Fibroblast of skin of left biceps (primary cell): ENCODE results near the gene F12.
"Not testable (repeated sequence)": the region's sequence is repeated elsewhere in the genome, so short reads cannot be mapped to it uniquely, and the experiment has no call there.

Experiments used
- DNase-seq, 2 experiments: peaks; one replicate each; pipeline ENCODE4 v3.0.0-alpha.2; 2013; ENCODE audit warnings: low read depth in 2 of 2

The F12 gene

DNA sequence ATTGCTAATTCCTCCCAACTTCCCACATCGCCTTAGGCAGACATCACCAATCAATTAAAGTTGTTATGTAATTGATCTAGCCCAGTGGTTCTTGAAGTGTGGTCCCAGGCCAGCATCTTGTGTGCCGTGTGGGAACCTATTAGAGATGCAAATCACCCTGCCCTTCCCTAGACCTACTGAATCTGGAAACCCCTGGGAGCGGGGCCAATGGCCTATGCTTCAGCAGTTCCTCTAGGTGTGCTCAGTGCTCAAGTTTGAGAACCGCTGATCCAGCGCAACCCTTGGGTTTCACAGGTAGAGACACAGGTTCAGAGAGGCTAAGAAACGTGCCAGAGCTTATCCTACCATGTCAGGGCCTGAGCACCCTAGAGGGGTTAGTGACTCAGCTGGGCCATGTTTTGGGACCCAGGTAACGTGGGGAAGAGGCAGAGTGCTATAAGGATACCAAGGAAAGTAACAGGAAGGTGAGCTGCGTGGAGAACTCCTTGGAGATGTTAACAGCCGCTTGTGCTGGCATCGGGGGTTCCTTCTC, 20.8 kb downstream of the F12 start:
- DNase-seq = no peak

DNA sequence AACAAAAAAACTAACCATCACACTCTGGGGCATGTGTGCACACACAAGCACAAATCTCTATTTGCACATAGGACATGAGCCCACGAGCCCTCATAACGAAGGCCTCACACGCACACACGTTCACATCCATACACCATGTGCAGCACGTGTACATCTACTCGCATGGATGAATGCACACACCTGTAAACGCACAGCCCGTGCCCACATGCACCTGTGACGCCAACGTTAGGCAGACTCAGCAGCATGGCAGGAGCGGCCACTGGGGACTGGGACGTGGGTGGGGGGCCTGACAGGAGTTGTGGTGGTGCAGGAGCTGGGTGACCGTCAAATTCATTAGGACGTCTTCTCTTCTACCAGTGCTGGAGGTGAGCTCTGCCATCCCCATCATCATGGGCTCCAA, 22.0 kb downstream of the F12 start:
- no peak for DNase-seq

DNA sequence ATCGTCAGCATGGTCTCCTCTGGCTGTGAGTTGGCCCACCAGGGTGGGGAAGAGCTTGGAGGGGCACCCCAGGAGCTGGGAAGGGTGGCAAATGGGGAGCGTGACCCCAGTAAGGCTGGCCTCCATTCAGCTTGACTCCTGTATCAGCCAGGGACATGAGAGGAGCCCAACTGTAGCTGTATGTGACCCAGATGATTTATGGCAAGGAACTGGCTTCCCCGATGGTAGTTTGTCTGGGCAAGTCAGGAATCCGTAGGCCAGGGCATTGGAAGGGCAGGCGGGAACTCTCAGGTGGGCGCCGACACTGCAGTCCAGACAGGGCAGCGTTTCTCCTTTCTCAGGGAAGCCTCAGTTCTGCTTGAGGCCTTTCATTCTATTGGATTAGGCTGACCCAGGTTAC, 22.8 kb downstream of the F12 start:
- DNase-seq = no peak

DNA sequence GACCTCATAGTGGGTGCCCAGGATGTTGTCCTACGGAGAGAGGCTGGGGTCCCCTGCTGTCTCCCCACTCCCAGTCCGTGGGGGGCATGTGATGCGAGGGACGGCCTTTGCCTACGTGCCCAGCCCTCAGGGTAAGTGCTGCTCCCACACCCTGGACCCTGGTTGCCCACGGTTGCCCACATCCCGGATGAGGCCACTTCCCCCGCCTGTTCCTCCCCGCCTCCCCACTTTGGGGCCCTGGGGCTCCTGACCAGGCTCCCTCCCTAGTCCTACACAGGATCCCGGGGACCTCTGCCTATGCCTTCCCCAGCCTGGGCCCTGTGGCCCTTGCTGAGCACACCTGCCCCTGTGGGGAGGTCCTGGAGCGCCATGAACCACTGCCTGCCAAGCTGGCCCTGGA, 23.6 kb downstream of the F12 start:
- no peak for DNase-seq

DNA sequence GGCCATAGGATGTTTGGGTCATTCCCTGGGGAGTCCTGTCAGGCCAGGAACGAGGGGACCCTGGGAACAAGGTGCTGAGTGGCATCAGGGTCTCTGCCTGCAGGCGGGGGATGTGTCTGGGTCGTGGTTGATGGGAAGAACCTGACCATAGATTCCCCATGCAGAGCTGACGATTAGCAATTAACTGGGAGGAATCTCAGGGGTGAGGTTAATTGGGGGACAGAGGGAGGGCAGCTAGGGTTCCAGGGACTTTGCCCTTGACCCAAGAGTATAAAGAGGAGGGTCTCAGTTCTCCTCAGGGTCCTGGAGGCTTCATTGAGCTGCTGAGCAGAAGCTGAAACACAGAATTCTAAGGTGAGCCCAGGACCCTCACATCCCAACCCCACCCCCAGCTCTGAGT, 25.2 kb downstream of the F12 start, which contains the start of gene SLC34A1:
Gene SLC34A1 (plus strand): TSS at position 301 of the 400 bp plus-strand sequence. CDS start 1,308 bp downstream, outside the sequence.
- no peak for DNase-seq

DNA sequence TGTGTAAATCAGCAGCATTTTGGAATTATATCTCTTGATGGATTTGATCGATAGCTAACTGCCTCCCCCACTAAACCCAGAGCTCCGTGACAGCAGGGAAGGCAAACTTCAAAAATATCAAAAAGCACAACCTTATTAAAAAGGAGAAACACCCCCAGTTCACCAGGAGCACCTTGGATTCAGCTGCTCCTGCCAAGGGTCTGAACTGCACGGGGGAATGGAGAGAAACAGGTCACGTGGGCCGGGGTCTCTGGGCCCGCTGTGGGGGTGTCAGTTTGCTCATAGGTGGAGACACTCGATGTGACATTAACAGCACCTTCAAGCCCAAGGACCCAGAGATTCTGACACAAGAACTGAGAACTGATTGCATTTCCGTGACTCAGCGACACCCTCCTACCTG, 26.2 kb downstream of the F12 start:
- no peak for DNase-seq

DNA sequence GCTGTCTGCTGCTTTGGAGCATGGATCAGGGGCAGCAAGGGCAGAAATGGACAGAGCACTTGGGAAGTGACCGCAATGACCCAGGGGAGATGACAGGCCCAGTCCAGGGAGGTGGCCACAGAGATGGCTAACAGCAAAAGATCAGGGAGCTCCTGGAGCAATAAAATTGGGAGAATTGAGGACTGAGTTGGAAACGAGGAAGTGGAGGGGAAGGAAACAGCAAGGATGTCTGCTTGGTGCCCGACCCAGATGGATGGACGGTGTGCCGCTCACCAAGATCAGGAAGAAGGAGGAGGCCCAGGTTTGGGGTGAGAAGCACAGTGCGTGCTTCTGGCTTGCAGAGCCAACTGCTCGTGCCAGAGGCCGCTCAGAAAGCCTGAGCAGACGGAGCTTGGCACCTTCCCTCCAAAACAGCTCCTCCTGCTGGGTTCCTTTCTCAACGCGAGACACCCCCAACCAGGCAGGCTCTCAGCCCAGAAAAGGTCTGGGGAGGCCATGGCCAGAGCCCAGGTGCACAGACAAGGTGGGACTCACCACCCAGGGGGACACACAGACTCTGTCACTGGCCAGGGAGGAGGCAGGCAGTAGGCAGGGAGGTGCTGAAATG, 26.8 kb downstream of the F12 start:
- DNase-seq = no peak

DNA sequence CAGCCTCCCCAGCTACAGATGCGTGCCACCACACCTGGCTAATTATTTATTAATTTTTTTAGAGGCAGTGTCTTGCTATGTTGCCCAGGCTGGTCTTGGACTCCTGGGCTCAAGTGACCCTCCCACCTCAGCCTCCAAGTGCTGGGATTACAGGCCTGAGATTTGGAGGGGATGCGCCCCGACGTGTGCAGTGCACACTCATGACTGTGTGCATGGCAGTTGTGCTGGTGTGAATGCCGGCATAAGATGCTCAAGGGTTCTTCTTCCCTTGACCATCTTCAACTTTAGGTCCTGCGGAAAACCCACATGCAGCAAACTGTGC, 28.6 kb downstream of the F12 start:
- no peak for DNase-seq

DNA sequence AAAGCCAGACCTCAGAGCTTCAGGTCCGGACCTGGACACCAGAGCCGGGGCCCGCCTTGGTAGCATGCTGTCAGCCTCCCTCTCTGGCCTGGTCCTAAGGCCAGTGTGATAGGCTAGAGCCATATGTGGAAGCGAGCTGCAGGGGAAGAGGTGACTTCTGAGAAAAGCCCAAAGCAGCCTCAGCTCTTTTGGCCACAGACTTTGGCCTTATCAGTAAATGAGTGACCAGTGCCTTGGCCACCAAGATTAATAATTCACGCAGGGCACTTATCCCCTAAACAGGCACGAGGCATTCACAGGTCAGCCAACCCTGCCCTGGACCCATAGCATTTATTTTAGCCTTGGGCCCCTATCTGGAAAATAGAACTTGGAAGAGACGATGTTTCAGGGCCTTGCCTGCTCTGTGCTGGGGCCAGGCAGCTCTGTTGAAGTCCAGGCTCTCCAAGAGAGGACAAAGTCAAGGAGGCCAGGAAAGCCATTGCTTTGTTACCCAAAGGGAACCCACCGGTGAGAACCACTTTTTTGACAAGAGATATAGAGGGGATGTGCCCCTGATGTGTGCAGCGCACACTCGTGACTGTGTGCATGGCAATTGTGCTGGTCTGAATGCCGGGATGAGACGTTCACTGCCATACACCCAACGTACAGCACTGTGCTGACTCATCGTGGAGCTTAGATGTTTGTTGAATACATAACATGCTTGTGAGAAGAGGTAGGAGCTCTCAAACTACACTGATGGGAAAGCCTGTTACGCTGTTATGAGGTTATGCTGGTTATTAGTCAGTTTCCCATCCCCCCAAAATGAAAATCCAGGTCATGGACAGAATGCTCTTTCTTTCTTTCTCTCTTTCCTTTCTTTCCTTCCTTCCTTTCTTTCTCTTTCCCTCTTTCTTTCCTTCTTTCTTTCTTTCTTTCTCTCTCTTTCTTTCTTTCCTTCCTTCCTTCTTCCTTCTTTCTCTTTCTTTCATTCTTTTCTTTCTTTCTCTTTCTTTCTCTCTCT, 30.2 kb downstream of the F12 start:
- DNase-seq = no peak

DNA sequence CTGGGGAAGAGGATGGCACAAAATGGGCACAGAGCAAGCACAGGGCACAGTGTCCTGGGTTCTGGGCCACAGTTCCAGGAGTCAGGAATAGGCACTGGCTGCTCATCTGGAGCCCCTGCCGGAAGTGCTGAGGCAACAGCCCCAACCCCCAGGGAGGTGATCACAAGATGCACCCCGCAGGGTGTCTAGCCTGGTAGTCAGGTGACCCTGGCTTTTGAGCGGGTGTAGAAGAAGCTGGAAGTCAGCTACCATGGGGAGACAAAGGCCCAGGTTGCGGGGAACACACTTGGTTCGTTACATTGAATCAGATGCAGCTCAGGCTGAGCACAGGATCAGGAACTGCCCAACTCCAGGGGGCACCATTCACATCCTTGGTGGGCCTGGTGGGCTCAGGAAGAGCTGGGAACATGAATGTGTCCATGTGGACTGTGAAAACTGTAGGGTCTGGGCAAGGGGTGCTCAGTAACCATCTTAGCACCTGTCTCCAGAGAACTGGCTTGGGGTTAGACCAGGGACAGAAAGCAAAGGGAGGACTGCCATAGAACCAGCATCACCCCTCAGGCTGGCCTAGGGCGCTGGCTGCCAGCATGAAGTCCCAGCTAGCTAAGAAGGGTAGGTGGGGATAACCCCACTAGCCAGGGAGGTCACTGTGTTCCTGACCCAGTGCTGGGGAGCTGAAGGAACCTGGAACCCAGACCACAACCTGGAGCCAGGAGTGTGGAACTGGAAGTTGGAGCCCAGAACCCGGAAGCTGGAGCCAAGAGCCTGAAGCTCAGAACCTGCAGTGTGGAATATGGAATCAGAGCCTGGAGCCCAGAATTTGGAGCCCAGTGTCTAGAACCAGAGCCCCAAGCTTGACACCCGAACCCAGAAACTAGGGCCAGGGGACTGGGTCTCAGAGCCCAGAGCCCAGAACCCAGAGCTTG, 31.2 kb downstream of the F12 start:
- DNase-seq = no peak

DNA sequence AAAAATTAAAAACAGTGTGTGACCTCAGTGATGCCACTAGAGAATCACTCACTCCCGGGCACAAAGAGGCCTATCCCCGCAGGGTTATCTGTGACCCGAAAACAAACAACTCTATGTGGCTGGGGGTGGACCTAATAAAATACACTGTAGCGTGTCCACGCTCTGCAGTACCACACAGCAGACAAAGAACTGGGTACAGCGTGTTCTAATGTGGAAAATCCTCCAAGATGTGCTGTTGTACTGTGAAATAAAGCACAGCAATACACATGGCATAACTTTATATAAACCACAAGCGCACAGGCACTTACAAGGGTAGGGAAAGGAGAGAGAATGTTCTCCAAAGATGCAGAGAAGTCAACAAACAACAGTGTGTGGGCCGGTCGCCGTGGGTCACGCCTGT, 33.3 kb downstream of the F12 start:
- DNase-seq = no peak

DNA sequence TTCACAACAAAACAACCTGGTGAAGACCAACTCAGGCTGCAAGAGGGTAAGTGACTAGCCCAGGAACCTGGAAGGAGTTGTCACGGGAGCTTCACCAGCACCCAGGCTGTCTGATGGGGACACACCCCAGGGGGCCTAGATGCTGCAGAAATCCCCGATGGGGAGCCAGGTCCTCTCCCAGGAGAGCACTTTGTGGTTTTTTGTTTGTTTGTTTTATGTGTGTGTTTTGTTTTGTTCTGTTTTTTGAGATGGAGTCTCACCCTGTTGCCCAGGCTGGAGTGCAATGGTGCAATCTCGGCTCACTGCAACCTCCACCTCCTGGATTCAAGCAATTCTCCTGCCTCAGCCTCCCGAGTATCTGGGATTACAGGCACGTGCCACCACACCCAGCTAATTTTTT, 33.8 kb downstream of the F12 start:
- not testable (repeated sequence) for DNase-seq

DNA sequence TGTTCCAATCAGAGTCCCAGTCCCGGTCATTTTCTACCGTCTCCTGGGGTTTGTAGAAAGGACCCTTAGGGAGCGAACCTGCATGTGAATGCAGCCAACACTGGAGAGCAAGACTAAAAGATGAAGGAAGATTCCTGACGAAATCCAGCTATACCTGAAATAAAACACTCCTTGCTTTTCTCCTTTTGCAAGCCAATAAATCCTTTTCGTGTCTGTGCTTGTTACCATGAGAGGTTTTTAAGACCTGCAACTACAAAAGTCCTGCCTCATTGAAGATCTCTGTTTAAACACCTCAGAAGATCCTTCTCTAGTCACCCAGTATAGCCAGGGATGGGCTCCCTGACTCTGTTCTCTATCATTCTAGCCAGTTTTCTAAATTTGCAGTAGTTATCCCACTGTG, 35.2 kb downstream of the F12 start:
- DNase-seq = no peak

DNA sequence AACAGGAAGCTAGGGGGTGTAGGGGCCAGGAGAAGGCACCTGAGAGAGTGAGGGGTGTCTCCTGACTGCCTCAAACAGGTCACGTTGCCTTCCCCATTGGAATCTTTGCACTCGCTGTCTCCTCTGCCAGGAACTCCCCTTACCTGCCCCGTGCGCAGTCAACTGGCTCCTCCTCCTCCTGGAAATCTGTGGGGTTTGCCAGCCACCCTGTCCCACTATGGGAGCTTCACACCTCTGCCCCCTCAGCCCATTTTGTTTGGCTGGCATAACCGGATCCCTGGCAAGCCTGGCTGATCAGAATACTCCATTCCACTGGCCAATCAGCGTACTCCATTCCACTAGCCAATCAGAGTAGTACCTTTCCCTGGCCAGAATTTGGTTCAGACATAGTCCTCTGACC, 35.6 kb downstream of the F12 start:
- DNase-seq = no peak

DNA sequence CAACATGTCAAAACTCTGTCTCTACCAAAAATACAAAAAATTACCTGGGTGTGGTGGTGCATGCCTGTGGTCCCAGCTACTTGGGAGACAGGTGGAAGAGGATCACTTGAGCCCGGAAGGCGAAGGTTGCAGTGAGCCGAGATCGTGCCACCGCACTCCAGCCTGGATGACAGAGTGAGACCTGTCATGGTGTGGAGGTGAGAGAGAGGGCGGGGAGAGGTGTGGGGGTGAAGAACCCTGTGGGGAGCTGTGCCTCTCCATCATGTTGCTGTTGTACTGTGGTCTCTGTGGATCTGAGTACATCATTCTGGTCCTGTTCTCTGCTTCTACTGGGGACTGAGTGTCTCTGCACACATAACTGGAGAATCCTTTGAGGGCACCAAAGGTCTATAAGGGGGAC, 36.5 kb downstream of the F12 start:
- DNase-seq = no peak

DNA sequence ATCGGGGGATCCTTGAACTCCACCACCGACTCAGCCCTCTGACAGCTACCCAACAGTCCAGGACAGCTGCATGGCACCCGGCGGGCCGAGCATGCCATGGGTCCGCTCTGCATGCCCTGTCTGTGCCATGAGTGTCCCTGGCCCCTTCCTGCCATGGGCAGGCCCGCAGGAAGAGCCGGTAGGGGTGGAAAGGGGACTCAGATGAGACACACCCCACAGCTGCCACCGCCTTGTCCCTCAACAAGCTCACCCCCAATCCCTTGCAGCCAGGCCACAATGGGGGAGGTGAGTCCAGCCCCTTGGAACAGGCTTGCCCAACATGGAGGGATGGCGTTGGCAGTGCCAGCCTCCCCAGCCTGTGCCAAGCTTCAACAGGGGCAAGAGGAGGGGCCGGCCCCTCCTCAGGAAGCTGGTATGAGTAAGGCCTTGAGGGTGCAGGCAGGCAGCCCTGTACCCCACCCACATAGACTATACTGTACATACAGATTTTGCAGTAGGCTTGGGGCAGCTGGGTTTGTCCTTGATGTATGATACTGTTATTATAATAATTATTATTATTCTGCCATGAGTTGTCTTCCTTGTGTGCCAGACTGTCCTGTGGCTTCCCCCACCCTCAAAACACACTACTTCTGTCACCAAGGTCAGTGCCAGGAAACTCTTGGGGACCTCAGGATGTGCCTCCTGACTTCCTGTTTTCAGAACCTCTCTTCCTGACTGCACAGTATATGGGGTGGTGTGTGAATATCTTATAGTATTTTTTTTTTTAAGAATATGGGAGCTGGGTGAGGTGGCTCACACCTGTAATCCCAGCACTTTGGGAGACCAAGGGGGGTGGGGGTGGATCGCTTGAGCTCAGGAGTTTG, 37.1 kb downstream of the F12 start:
- DNase-seq = no peak

DNA sequence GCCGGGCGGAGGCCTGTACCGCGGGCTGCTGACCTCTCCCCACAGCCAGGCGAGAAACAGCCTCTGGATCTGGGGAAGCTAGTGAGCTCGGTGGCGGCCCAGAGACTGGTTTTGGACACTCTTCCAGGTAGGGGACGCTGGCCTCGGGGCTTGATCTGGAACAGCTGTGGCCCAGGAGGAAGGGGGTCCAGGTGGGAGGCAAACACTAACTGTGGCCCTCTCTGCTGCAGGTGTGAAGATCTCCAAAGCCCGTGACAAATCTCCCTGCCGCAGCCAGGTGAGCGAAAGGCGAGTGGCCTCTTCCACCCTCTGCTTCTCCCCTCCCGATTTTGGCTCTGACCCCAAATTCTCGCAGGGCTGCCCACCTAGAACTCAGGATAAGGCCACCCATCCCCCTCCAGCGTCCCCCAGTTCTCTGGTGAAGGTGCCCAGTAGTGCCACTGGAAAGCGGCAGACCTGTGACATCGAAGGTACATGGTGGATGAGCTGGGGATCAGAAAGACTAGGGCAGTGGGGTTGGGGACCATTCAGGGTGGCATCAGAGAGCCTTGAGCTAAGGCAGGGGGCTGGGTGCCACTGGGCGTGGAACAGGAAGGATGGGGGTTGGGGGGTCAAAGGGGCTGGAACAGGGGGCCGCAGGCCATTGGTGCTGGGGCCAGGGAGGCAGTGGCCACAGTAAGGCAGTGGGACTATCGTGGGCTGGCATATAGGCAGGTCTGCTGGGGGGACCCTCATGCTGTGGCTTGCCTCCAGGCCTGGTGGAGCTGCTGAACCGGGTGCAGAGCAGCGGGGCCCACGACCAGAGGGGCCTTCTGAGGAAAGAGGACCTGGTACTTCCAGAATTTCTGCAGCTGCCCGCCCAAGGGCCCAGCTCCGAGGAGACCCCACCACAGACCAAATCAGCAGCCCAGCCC, 38.0 kb downstream of the F12 start:
- DNase-seq = no peak

DNA sequence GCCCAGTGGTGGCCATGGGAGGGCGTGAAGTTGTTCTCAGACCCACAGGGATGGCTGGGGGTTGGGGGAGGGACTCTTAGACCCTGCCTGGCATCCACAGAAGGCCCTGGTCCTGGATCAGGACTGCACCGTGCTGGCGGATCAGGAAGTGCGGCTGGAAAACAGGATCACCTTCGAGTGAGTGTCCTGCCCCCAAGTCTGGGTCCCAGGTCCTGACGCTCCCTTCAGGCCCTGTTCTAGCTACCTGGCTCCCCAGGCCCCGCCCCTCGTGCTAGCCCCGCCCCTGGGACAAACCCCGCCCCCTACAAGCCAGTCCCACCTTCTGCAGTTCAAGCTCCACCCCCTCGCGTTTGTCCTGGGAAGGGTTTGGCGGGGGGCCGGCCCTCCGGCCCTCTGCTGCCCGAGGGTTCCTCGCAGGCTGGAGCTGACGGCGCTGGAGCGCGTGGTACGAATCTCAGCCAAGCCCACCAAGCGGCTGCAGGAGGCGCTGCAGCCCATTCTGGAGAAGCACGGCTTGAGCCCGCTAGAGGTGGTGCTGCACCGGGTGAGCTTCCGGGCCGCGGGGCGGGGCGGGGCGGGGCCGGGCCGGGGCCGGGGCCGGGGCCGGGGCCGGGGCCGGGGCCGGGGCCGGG, 38.8 kb downstream of the F12 start:
- no peak for DNase-seq

DNA sequence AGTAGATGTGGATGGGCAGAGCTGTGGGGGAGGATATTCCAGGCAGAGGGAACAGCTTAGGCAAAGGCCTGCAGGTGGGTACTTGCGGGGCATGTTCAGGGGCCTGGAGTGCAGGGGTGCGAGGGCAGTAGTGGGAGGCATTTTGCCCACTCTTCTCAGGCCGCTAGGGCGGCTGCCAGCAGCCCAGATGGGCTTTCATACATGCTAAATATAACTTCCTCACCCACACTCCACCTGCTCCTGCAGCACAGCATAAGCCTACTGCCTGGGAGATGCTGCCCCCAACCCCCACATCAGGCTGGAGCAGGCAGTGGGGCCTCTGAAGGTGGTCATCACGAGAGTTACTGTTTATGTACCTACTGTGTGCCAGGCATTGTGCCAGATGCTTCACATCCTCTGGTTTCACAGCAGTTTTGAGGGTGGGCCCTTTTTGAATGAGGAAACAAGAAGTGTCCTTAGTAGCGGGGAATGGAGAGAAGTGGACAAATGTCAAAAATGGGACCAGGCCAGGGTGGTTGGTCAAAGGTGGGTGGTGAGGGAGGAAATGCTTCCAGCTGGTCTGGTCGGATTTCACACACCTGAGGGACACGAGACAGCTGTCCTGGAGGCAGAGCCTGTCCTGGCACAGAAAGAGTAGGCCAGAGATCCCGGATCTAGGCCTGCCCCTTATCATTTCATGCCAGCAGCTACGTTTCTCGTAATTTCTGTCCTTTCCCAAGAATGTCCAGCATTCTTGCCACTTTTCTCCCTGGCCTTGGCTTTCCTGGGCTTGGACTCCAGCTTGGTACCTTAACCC, 39.5 kb downstream of the F12 start:
- DNase-seq = no peak
